ENCODE data around the gene IER2.
"Not testable (repeated sequence)": the region's sequence is repeated elsewhere in the genome, so short reads cannot be mapped to it uniquely, and the experiment has no call there.

IER2 gene

DNA sequence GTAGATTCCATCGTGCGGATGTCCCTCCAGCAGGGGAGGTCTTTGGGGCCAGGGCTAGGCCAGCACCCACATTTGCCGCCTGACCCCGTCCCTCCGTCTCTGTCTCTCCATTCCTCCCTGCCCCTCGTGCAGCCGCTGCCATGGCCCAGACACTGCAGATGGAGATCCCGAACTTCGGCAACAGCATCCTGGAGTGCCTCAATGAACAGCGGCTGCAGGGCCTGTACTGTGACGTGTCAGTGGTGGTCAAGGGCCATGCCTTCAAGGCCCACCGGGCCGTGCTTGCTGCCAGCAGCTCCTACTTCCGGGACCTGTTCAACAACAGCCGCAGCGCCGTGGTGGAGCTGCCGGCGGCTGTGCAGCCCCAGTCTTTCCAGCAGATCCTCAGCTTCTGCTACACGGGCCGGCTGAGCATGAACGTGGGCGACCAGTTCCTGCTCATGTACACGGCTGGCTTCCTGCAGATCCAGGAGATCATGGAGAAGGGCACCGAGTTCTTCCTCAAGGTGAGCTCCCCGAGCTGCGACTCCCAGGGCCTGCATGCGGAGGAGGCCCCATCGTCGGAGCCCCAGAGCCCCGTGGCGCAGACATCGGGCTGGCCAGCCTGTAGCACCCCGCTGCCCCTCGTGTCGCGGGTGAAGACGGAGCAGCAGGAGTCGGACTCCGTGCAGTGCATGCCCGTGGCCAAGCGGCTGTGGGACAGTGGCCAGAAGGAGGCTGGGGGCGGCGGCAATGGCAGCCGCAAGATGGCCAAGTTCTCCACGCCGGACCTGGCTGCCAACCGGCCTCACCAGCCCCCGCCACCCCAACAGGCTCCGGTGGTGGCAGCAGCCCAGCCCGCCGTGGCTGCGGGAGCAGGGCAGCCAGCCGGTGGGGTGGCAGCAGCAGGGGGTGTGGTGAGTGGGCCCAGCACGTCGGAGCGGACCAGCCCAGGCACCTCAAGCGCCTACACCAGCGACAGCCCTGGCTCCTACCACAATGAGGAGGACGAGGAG is 14.8 kb upstream of the IER2 start:
- DNase-seq: no peak
- in situ Hi-C loops (cut with HindIII; ENCODE audit: low pct_ligation_motif_present, low pct_unique_long_range_greater_than_20kb, low sequenced_read_pairs): no loop called here

DNA sequence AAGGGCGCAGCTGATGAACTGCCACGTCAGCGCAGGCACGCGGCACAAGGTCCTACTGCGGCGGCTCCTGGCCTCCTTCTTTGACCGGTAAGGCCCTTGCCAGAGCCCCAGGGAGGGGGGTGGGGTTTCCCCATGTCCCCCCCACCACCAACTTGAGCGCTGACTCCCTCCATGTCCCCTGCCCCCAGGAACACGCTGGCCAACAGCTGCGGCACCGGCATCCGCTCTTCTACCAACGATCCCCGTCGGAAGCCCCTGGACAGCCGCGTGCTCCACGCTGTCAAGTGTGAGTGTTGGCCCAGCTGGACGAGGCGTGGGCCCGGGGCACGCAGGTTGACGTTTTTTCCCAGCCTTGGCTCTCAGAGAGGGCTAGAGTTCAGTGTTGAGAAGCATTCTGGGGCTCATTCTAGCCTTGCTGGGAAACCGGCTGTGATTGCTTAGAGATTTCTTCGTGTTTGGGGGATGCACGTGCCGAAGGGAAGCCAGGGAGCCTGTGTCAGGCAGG is 12.9 kb upstream of the IER2 start:
- in situ Hi-C loops (cut with HindIII; ENCODE audit: low pct_ligation_motif_present, low pct_unique_long_range_greater_than_20kb, low sequenced_read_pairs): no loop called here
- no peak for DNase-seq

DNA sequence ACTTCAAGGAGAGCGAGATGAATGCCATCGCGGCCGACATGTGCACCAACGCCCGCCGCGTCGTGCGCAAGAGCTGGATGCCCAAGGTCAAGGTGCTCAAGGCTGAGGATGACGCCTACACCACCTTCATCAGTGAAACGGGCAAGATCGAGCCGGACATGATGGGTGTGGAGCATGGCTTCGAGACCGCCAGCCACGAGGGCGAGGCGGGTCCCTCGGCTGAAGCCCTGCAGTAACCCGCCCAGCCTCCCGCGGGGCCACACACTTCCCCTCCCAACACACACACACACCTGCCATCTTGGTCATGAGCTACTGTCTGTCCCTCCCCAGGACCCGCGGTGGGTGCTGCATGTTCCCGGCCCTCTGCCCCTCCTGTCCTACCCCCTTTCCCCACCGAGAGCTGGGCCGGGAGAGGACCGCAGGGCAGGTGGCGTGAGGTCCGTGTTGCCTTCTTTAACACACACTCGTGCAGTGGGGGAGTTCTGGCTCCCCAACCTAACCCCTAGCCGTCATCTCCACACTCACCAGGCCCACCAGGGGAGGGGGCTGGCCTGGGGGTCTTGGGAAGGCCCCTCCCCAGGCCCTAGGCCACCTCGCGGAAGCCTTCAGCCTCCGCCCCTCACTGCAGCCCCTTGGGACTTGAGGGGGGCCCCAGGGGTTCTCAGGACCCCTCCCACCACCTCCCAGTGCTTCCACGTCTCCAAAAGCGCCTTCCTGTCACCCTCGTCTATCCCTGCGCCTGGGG is 11.9 kb upstream of the IER2 start:
- in situ Hi-C loops (cut with HindIII; ENCODE audit: low pct_ligation_motif_present, low pct_unique_long_range_greater_than_20kb, low sequenced_read_pairs): no loop called here
- DNase-seq: no peak

DNA sequence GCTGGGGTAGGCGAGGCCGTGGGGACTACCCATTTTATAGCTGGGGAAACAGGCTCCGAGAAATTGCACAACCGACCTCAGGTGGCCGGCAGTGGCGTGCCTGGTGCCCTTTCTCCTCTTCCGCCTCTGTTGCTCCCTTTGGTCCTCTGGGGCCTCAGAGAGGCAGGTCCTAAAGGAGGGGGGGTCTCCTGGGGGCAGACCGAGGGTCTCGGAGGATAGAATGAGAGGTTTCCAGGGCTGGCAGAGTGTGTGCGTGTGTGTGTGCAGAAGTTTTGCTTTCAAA is 11.4 kb upstream of the IER2 start:
- in situ Hi-C loops (cut with HindIII; ENCODE audit: low pct_ligation_motif_present, low pct_unique_long_range_greater_than_20kb, low sequenced_read_pairs): no loop called here

DNA sequence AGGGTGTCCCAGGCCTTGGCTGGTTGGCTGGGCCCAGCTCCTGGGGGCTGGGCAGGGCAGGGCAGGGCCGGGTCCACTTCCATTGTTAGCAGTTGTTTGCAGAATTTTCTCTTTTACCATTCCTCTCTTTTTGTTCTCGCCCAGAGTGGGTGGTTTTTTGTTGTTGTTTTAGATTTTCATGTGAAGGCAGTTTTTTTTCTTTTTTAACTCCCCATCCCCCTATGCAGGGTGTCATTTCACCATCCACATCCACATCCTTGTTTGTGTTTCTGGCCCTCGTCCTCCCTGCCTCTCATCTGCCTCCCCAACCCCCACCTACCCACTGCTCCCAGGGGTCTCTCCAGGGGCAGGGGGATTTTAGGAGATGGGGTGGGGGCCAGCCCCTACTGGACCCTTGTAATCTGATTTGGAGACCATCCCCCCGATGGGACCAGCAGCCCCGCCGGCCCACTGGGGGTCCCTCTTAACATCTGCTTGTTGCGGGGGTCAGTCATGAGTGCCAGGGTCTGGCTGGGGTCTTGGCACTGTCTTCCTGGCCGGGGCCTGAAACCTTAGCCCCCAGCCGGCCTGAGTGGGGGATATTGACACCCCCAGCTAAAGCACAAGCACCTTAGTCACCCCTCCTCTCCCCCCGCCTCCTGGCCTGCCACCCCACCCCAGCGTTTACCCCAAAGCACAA is 10.4 kb upstream of the IER2 start:
- in situ Hi-C loops (cut with HindIII; ENCODE audit: low pct_ligation_motif_present, low pct_unique_long_range_greater_than_20kb, low sequenced_read_pairs): no loop called here
- no peak for DNase-seq

More for the DNA sequence above, 11.4 kb upstream of the IER2 start:
- no peak for DNase-seq

DNA sequence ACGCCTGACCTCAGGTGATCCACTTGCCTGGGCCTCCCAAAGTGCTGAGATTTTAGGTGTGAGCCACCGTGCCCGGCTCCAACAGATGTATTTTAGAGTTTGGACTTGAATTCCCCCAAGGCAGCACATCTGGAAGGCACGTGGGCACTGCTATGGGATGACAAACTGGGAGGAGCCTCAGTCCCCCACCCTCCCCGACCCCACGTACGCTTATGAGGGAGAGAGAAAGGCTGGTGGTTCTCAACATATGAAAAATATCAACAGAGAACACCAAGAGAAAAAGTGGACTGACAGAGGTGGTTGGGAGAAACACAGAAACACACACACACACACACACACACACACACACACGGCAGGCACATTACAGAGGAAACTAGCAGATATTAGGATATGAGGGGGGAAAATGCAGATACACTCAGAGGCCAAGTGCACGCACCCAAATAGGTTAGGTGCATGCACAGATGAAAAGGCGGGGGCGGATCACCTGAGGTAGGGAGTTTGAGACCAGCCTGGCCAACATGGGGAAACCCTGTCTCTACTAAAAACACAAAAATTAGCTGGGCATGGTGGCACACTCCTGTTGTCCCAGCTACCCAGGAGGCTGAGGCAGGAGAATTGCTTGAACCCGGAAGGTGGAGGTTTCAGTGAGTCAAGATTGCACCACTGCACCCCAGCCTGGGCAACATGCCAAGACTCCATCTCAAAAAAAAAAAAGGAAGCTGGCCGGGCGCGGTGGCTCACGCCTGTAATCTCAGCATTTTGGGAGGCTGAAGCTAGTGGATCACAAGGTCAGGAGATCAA is 3.2 kb upstream of the IER2 start:
- in situ Hi-C loops (cut with HindIII; ENCODE audit: low pct_ligation_motif_present, low pct_unique_long_range_greater_than_20kb, low sequenced_read_pairs): no loop called here
- no peak for DNase-seq

DNA sequence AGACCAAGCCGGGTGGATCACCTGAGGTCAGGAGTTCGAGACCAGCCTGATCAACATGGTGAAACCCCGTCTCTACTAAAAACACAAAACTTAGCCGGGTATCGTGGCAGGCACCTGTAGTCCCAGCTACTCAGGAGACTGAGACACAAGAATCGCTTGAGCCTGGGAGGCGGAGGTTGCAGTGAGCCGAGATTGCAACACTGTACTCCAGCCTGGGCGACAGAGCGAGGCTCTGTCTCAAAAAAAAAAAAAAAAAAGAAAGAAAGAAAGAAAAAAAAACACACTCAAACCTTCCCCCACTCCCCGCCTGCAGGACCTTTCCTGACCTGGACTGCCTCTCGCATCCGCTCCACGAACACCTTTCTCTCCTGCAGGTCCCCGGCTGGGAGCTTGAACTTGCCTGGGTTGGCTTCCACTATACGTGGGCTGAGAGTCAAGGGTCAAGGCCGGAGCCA is 1.0 kb upstream of the IER2 start:
- DNase-seq; in situ Hi-C loops (cut with HindIII; ENCODE audit: low pct_ligation_motif_present, low pct_unique_long_range_greater_than_20kb, low sequenced_read_pairs): not testable (repeated sequence)

DNA sequence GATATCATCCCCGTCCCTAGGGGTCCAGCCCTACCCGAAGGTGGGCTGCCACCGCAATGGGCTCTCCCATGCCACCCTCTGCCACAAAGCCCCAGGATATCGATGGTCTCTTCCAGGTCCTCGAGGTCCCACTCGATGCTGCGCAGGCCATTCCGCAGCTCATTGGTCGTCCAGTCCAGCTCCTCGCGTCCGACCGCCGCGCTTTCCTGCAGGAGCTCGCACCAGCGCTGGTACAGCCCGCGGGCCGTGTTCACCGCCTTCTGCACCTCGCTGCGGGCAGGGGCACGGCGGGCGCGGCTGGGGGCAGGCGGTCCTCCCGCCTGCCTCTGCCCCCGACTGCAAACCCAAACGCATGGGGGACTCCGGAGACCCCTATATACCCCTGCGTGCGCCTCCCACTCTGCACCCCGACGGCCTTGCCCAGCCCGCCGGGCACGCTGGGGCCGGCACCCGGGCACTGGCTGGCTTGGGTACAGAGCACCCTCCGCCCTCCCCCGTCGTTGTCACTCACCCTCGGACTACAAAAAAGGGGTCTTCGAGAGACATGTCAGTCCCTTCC is 504 bp upstream of the IER2 start:
- in situ Hi-C loops (cut with HindIII; ENCODE audit: low pct_ligation_motif_present, low pct_unique_long_range_greater_than_20kb, low sequenced_read_pairs): no loop called here
- DNase-seq: peak; percentile 38

DNA sequence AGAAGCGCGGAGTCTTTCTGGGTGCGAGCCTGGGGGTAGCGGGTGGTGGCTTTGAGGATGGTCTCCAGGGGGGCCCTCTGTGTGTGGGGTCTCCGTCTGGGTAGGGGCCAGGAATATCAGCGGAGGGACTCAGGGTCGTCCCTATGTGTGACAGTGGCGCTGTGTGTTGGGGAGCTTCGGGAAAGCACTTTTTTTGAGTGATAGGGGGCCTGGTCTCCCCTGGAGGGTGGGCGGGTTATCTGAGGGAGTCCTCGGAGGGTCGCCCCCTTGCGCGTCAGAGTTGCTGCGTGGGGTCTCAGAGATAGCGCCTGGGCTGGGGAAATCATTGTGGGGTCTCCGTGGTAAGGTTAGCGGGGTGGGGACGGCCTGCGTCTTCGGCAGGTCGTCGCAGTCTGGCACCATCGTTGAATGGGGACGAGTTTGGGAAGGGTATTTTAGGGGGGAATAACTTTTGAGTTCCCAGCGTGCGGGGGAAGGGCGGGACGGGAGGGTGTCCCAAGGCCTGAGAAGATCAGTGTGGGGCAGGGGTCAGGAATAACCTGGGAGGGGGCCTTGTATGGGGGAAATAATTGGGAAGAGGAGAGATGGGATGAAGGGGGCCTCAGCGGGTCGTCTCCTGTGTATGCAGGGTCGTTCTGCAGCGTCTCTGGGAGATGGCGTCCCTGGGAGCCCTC is 857 bp downstream of the IER2 start:
- DNase-seq: no peak
- in situ Hi-C loops (cut with HindIII; ENCODE audit: low pct_ligation_motif_present, low pct_unique_long_range_greater_than_20kb, low sequenced_read_pairs): no loop called here

DNA sequence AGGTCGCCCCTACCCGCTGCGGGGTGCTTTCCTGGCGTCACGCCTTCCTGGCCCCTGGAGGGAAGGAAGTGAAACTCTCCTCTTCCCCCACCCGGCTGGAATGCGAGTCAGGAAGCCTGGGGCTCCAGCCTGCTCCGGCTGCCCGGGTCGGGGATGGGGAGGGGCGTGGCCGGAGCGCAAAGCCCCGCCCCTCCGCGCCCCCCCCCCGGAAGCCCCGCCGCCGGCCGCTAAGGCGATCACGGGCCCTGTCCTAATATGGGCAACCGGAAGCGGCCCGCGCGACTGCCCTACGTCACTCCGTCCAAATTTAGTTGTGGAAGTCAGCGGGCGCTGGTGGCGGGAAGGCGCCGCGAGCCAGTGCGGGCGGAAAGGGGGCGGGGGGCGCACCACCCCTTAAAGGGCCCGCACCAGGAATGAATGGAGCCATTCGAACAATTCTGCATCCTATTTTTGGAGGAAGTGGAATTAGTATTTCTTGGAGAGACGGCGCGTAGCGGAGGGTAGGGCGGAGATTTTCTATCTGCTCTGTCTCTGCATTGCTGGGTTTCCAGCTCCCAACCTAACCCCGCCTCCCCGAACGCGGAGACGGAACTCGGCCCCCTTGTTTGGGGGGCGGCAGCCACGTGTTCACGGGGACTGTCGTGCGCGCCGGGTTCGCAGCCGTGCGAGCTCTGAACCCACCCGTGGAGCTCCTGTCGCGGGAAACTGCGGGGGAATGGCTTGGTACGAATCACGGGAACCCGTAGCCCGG is 1.6 kb downstream of the IER2 start:
- DNase-seq: peak; percentile 94
- in situ Hi-C loops (cut with HindIII; ENCODE audit: low pct_ligation_motif_present, low pct_unique_long_range_greater_than_20kb, low sequenced_read_pairs): no loop called here

DNA sequence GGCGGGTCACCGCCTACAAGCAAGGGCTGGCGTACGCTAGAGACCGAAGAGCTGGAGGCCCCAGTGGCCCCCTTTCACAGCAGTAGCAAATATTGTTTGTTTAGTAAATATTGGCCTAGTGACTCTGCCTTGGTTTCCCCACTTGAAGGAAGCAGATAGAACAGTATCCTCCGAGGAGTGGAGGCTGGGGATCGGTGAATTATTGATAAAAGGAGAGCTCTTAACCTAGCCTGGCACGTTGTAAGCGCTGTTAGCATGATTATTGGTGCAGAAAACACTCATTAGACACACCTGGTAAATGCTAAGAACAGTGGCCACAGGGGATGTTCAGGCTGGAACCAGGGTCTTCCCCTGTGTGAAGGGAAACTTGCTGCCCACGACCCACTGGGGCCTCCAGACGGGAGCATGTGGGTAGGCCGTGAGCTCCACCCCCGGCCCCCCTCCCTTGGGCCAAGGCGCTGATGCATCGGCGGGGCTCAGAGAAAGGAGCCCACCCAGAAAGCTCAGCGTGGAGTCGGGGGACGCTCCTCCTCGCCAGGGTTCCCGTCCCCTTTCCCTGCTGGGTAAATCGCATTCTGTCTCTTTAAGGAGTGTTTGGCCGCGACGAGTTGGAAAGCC is 2.3 kb downstream of the IER2 start:
- DNase-seq: no peak
- in situ Hi-C loops (cut with HindIII; ENCODE audit: low pct_ligation_motif_present, low pct_unique_long_range_greater_than_20kb, low sequenced_read_pairs): no loop called here

DNA sequence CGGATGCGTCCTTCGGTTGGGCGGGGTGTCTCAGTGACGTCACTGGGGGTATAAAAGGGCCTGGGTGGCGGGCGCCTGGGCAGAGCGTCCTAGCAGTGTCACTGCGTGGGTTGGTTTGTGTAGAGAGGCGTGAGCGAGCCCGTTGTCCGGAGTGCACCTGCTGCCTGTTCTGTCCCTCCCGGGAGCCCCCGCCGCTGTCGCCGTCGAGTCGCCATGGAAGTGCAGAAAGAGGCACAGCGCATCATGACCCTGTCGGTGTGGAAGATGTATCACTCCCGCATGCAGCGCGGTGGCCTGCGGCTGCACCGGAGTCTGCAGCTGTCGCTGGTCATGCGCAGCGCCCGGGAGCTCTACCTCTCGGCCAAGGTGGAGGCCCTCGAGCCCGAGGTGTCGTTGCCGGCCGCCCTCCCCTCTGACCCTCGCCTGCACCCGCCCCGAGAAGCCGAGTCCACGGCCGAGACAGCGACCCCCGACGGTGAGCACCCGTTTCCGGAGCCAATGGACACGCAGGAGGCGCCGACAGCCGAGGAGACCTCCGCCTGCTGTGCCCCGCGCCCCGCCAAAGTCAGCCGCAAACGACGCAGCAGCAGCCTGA is 2.9 kb downstream of the IER2 start:
- DNase-seq: peak; percentile 90
- in situ Hi-C loops (cut with HindIII; ENCODE audit: low pct_ligation_motif_present, low pct_unique_long_range_greater_than_20kb, low sequenced_read_pairs): no loop called here

DNA sequence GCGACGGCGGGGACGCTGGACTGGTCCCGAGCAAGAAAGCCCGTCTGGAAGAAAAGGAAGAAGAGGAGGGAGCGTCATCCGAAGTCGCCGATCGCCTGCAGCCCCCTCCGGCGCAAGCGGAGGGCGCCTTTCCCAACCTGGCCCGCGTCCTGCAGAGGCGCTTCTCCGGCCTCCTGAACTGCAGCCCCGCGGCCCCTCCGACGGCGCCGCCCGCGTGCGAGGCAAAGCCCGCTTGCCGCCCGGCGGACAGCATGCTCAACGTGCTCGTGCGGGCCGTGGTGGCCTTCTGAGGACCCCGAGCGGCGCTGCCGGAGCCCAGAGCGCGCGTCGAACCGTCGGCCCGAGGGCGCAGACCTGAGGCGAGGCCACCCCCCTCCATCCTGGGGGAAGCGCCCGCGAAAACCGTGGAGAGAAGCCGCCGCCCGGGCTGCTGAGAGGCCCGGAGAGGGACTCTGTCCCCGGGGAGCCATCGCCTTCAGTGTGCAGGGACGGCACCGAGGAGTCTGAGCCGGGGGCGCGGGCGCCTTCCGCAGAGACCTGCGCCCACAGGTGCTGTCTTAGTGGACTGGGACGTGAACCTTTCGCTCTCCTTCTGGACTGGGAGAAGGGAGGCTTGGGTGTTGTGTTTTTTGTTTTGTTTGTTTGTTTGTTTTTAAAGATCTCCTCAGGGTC is 3.5 kb downstream of the IER2 start:
- peak; percentile 25 for DNase-seq
- in situ Hi-C loops (cut with HindIII; ENCODE audit: low pct_ligation_motif_present, low pct_unique_long_range_greater_than_20kb, low sequenced_read_pairs): no loop called here

DNA sequence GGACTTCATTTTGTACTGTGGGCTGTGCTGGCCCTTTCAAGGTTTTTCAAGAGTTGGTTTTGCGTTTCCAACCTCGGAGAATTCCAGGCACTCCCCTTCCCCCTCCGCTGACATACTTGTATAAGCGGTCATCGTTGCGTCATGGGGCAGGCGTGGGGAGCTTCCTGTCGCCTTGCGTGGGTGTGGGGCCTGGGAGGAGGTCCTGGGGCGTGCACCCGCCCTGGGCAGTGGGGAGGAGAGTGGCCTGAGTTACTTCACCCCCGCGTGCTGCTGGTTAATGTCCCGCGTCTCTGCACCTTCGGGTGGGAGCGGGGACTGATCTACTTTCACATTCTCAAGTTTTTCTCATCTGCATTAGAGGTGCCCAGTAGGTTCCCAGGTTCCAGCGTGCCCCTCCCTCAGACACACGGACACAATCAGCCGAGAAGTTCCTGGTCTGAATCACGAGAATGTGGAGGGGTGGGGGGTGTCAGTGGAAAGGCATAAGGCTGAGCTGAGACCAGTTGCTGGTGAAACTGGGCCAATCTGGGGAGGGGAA is 4.1 kb downstream of the IER2 start:
- in situ Hi-C loops (cut with HindIII; ENCODE audit: low pct_ligation_motif_present, low pct_unique_long_range_greater_than_20kb, low sequenced_read_pairs): no loop called here

DNA sequence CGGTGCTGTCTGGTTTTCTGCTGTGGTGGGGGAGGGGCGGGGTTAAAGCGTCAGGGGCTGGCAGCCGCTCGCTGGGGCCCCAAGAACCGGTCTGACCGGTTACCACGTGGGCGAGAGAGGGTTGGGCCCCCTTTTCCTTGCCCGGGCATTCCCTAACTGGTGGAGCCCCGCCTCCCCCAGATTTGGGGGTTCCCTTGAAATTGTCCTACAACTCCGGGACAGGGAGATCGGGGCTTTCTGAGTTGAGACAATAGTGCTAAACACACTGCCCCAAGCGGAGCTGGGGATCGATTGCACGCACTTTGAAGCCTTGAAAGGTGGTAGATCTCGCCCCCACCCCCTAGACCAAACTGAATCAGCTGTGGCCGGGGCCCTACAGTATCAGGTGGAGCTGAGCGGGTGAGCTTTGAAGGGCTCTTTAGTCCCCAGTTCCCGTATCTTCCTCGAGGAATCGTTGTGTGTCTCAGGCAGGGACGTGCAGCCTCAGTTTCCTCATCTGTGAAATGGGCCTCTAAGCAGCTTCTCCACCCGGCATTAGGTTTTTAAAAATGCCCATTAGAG is 4.8 kb downstream of the IER2 start:
- peak; percentile 61 for DNase-seq
- in situ Hi-C loops (cut with HindIII; ENCODE audit: low pct_ligation_motif_present, low pct_unique_long_range_greater_than_20kb, low sequenced_read_pairs): no loop called here

More for the DNA sequence above, 4.1 kb downstream of the IER2 start:
- DNase-seq: peak; percentile 69
